T-helper 2 cell (primary cell): Measurements from ENCODE around the gene STIM2.
A peak's percentile ranks its signal among the peaks of the same experiment; 100 is the strongest.

Source experiments
- DNase-seq, 5 experiments: peaks; one replicate each; pipeline versions ENCODE4 v3.0.0 to v3.0.0-alpha.2; 2012 to 2022

The STIM2 gene

DNA sequence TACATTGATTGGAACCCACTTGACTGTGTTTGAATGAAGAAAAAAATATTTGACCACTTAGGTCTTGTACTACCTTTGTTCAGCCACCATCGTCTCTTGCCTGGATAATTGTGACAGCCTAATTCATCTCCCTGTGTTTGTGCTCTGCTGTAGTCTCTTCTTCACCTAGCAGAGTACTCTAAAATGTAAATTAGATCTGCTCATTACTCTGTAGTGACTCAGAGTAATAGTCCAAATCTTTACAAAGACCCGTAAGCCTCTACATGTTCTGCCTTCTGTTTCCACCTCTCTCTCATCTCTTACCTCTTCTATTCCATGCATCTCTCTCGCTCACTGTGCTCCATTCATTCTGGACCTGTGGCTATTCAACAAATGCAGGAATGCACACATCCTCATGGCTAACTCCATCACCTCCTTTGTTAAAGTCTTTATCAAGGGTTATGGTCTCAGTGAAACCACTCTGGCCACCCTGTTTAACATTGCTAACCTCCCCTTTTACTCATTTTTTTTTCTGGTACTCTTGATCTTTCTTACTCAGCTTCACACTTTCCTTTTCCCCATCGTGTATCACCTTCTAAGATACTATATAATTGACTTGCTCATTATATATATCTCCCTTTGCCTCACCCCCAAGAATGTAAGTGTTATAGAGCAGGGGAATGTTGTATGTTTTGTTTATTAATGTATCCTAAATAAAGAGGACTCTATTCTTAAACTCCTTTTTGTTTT is 98.4 kb downstream of the STIM2 start:
- peak in 1 of 5 experiments; percentile 3 for DNase-seq

DNA sequence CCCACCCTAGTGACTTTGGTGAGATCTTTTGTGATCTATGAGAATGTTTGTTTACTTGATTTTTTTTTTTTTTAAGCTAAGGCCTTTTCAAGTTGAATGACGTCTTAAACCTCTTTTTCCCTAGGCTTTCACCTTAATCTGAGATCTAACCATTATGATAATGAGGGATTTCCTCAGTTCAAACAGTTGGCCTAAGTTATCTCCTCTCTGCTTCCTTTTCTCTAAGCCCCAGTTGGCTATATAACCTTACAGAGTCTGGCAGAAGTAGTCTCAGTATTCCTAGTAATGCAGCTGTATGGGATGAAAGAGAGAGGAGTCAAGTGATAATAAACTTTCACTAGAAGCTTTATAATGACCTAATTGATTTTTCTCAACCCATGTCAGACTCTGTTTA is 99.0 kb downstream of the STIM2 start:
- peak in 1 of 5 experiments; percentile 6 for DNase-seq

DNA sequence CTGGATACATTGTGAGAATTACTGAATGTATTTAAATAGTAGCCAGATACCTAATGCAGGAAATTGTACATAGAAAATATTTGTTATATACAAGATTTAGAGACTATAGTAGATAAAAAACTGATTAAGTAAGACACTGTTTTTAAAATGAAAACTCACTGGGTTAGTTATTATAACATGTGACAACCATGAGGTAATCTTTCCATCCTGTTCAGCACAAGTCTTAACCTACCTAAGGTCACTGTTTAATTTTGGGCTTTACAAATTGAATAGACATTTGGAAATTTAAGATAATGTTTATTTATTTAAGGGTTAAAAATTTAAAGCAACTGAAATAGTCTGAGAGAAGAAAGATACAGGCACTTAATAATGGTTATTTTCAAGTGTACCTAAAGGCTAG is 102.1 kb downstream of the STIM2 start:
- no peak for DNase-seq

DNA sequence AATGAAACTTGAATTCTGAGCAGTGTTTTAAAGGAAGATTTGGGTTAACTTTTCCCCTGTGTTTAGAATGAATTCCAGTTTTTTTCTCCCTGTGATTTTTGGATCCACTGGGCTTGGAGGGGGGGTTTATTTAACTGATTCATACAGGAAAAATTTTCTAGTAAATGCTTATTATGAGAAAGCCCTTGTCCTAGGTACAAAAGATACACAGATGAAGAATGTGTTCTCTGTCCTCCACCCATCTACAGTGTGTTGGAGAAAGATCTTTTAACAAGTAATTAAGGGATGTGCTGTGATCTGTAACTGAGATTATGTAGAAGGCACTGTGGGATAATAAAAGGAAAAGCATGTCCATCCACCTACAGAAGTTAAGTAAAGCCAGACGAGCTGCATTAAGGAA is 103.9 kb downstream of the STIM2 start:
- no peak for DNase-seq

DNA sequence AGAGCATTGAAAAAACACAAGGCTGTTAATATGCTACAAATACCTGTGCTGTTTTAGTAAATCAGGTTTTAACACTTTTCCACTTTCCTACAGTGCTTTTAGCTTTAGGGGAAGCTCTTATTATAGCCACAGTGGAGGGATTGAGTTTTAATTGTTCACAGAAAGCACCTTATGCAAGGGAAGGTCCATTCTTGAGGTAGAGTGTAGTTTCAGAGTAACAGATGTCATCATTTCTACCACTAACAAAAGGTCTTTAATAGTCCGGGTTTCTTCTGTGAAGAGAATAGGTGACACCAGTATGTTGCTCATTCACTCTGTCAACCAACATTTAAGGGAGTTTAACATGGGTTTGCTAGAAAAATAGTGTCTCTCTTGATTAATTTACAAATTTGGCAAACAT is 104.4 kb downstream of the STIM2 start:
- DNase-seq: no peak

DNA sequence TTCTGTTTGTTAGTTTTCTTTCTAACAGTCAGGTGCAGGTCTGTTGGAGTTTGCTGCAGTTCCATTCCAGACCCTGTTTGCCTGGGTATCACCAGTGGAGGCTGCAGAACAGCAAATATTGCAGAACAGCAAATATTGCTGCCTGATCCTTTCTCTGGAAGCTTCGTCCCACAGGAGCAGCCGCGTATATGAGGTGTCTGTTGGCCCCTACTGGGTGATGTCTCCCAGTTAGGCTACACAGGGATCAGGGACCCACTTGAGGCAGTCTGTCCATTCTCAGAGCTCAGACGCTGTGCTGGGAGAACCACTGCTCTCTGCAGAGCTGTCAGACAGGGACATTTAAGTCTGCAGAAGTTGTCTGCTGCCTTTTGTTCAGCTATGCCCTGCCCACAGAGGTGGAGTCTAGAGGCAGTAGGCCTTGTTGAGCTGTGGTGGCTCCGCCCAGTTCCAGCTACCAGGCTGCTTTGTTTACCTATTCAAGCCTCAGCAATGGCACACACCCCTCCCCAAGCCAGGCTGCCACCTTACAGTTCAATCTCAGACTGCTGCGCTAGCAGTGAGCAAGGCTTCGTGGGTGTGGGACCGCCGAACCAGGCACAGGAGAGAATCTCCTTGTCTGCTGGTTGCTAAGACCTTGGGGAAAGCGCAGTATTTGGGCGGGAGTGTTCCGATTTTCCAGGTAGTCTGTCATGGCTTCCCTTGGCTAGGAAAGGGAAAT is 115.0 kb downstream of the STIM2 start:
- DNase-seq: peak in 1 of 5 experiments; percentile 9

DNA sequence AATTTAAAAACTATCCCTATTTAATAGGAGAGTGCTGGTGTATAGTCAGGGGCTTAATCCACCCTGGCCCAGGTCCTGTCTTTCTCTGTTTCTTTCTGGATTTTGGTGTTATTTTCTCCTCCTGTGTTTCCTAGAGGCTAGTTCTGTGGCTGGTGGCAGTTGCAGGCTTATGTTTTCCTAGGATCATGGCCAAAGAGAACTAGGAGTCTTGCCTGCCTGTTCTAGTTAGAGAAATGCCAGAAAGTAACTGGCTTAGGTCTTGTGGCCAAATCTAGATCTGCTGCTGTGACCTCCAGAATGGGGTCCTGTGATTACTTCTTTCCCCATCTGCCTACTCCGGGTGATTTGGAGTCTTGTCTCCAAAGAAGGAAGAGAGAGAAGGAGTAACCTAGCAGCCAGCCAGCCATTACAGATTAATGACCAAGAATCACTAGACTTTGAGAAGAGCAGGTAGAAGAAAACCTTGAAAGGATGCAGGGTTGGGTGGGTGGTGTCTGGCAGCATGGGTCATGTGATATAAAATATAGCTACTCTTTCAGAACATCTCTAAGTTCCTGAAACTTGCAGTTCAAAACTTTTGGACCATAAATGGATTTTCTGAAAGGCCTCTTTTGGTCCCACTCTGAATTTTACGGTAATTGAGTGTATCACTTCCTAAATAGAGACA is 117.9 kb downstream of the STIM2 start:
- DNase-seq: no peak

DNA sequence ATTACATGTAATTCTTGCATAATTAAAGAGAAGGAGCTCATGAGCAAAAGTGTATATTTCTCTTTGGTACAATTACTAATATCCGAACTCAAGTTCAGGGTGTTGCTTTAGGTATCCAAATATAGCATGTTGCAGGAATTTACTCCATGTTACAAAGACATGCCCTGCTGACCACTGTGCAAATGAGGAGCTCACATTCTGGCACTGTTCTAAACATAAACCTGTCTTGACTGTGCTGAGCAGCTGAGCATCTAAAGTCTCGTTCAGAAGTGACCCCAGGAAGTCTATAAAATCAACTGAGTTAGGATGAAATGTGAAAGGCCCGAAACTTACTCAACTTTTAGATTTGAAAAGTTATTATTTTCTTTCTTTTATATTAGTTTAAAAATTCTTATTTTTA is 124.3 kb downstream of the STIM2 start:
- DNase-seq: no peak

DNA sequence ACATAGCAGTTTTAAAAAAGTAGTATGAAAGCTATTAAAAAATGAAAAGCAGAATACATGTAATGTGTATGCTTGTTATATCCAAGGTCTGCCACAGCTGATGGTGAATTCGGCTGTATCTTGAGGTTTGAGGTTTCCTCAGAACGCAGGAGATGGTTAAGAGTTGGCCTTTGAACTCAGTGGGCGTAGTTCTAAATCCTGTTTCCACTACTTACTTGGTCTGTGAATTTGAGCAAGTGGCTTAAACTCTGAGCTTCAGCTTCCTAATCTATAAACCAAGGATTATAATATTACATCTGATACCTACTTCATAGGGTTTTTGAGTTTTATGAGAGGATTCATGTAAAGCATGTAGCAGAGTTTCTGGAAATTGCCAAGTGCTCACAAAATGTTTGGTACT is 125.2 kb downstream of the STIM2 start:
- DNase-seq: peak in 3 of 5 experiments; percentile 11 to 81 (median 33)

DNA sequence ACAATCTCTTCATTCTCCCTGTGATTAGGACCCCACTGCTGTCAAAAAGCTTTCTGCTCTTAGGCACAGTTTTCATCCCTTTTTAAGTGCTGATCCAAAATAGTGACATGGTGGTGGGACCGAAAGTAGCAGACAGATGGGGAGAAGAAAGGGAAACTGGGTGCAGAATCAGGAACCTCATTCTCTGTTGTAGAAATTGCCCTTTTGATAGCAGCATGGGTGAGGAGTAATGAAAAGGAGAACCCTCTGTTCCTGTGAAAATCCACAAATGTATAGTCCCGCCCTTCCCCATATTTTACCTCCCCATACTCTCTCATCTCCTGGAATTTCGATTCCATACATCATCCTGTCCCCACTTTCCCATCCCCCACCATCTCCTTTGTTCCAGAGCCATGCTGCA is 126.5 kb downstream of the STIM2 start:
- DNase-seq: no peak

DNA sequence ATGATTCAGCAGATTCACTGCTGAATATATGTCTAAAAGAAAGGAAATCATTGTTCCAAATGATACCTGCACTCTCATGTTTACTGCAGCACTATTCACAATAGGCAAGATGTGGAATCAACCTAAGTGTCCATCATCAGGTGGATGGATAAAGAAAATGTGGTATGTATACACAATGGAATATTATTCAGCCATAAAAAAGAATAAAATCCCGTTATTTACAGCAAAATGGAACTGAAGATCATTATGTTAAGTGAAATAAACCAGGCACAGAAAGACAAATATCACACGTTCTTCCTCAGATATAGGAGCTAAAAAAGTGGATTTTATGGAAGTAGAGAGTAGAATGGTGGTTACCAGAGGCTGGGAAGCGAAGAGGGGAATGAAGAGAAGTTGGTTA is 130.4 kb downstream of the STIM2 start:
- no peak for DNase-seq

DNA sequence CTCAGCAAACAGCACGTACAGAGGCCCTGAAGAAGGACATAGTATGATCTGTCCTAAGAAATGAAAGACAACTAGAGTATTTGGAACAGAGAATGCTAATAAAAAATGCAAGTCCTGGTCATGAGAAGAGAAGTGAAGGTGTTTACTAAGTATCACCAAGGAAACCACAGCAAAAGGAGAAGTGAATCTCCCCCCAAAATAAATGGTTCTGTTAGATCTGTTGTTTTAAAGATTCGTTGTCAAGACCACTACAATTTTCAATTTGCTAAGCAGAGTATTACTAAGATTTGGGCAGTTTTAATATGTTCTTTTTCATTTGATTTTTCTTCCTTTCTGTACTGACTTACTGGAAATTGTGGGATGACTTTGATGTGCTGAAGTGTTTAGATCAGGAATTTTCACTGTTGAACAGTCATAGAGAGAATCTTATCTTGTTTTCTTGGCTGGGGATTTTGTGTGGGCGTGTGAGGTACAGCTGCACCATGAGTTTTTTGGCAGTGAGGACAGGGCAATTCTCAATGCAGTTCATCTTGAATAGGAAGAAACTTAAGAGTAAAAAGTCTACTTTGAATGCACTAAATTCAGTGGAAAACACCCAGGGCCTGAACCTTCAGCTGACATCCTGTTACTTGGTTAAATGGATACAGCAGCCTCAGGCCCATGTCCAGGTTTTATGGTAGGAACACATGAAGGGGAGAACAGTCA is 132.2 kb downstream of the STIM2 start:
- DNase-seq: peak in 1 of 5 experiments; percentile 51

DNA sequence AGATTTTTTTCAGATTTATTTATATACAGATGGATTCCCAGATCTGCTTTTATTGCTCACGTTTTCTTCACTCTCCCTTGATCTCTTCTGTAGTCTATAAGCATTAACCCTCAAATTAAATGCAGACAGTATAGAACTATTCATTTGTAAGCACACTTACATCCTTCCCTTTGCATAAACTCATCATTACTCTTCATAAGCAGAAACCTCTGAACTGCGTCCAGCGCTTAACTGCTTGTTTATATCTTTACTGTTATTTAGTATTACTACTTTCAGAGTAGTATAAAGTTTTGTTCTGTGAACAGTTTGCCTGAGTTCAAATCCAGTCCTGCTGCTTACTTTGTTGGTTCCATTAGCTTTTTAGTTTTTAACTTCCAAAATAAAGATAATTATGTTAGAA is 132.9 kb downstream of the STIM2 start:
- no peak for DNase-seq

DNA sequence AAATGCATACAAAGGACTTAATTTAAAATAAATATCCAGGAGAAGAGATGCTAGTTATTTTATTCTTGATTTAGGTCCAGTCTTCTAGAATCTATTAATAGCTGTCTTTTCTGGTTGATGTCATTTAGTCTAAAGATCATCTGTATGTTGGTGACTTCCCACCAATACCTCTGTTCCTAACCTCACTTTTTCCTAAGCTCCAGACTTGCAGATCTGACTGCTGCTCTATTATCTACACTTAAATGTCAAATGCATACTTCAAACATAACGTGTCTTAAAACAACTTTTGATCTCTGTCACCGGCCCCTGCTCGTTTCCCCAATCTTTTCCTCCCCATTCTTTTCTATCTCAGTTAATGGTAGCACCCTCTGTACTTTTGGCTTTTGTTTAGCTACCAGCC is 133.3 kb downstream of the STIM2 start:
- no peak for DNase-seq

DNA sequence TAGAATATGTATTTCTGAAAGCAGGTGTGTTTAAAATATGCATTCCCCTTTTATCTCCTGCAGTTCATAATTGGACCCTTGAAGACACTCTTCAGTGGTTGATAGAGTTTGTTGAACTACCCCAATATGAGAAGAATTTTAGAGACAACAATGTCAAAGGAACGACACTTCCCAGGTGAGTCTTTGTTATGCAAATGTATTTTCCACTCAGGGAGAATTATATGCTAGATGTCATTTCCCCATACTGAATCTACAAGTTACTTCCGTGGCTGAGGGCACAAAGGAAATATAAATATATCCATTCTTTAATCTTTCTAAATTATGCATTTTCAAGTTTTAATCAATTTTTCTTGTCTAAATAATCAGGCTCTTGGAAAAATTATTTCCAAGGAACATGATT is 134.7 kb downstream of the STIM2 start:
- no peak for DNase-seq

DNA sequence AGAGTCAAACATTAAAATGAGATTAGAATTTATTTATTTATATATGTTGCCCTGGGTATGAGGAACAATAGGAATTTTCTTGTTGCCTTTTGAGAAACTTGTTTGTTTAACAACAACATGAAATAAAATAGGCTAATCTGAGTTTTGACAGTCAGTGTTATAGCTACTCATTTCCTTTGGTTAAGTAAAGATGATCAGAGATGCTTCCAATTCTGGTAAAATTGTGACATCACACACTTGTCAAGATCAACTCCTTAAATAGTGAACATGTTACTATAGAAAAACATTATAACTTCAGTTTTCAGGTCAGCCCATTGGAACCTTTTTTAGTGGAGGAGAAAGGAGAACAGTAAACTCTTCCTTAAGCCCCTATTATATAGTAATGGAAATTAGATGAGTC is 136.1 kb downstream of the STIM2 start:
- no peak for DNase-seq

DNA sequence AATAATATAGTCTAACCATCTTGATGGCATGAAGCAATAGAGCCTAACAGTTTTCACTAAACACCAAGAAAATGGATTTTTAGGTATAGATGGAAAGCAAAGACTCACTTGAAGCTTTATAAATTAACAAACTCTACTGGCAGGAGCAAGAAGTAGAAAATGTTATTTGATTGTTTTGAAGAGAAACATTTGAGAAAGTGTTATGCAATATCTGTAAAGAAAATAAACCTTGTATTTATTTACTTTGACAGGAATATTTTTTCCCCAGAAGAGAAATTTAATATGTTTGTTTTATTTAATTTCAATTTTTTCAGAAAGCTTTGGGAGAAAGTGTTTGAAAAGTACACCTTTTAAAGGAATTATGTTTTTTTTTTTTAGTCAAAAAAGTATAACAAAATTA is 139.0 kb downstream of the STIM2 start:
- DNase-seq: no peak

DNA sequence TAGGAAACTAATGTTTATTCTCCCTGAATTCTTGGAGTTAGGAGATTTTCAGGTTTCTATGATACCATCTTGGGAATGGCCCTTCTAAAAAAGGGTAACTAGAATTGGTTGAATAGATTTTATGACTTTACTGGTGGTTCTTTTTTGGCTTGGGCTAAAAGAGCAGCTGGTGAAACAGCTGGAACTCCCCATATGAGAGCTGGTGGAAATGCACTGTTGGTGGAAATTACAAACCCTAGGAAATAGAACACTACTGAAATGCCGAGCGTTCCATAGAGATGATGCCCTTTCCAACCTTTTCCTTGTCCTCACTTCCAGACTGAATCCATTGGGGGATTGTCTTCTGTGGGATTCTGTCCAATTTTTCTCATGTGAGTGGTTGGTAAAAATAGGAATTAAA is 139.5 kb downstream of the STIM2 start:
- no peak for DNase-seq

DNA sequence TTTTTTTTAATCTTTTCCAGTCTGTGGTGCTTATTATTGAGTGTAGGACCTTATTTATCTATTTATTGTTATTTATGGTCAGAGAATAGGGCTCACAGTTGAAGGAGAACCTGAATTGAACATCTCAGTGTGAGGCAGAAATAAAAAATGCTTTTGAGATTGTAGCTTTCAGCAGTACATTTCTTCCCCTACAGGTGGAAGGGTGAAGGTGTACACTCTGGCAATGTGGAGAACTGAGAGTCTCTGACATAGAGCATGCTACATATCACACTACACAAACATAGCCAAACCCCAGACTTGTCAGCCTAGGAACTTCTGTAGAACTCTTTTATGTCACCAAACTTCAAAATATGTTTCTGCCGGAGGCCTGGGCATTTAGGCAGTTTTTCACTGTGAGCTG is 140.2 kb downstream of the STIM2 start:
- DNase-seq: peak in 1 of 5 experiments; percentile 63

DNA sequence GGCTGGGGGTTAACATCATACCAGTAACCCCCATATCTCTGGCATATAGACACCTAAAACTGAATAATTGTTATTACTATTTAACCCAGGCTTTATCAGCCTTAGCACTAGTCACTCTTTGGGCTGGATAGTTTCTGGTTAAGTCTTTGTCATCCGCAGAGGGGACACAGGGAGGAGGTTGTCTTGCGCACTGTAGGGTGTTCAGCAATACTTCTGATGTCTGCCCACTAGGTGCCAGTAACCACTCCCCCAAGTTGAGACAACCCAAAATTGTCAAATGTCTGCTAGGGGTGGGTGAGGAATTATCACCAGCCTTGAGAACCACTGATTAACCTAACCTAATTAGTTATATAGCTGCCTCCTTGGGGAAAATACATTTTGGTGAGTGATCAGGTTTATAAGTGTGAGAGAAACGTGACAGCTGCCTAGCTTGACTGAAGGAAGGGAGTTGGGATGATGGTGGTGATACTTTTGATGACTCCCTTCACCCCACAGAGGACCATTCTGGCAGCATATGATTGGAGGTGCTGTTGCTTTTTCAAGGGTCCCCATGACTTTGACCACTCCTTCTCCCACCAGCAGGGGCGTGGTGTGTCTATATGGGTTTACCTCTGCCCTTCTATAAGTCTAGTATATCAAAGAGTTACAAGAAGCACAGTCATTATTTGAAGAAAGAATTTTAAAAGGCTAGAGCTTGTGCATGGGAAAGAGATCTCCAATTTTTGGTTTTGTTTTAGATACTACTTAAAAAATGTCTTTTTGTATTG is 140.9 kb downstream of the STIM2 start:
- DNase-seq: no peak

DNA sequence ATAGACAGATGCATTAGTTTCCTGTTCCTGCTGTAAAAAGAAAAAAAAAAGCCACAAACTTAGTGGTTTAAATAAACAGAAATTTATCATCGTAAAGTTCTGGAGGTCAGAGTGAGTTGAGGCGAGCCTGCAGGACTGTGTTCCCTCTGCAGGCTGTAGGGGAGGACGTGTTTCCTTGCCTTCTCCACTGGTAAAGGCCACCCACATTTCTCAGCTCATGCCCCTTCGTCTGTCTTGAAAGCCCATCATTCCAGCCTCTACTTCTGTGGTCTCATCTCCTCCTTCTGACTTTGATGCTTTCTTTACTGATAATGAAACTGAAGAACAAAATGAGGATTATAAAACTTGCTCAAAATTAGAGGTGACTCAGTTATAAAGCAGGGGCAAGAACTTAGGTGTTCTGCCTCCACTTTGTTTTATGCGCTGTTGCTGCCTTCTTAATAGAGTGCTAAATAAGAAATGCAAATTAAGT is 143.0 kb downstream of the STIM2 start:
- peak in 1 of 5 experiments; percentile 57 for DNase-seq

DNA sequence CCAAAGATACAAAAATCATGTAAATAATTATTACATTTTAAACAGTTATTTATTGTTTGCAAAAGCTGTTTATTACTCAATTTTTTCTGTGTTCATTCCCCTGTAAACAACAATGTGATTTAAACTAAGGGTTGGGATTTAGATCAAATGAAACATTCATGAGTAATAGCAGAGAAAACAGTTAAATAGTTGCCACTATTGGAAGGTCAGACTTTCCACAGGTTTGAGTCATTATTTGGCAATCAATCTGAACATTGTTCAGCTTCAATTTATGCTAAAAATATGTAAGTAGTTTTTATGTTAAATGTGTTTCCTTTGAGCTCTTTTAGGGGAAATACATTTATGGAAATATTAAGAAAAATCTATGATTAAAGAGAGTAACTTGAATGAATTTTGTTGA is 144.9 kb downstream of the STIM2 start:
- DNase-seq: no peak
